Fibroblast of lung (primary cell): ENCODE measurements around the gene STXBP5.

Experiments used
- CTCF ChIP-seq, 2 donors: IDR thresholded peaks in 1 of 2; conservative IDR thresholded peaks in 1 of 2; 1 replicate in 1 of 2; 2 replicates in 1 of 2; pipeline ENCODE4 v1.5.1; 2011 to 2012; ENCODE audit warnings: low read length in 2 of 2, control low read depth in 1 of 2, inconsistent platforms in 1 of 2, low read depth in 1 of 2, mild to moderate bottlenecking in 1 of 2
- EZH2 ChIP-seq: IDR thresholded peaks from 2 replicates; pipeline ENCODE4 v1.5.1; 2012; ENCODE audit warnings: low read length, control low read depth, mild to moderate bottlenecking; ENCODE audit errors: missing control alignments

- TF ChIP-seq CTCF (conservative IDR thresholded peaks at IDR 0.05 in 1 of 2, IDR thresholded peaks at IDR 0.05 in 1 of 2; ENCODE audit: low read depth in 1 of 2, low read length in 2 of 2), result no peak
- no peak for TF ChIP-seq EZH2
Observed at GRCh38 chr6:147226163-147226724, 22.0 kb downstream of the STXBP5 start.
